ELR (cell line): Measurements from ENCODE around the gene IFT172.
A peak's percentile ranks its signal among the peaks of the same experiment; 100 is the strongest.

Source experiments
- DNase-seq: peaks from one replicate; pipeline ENCODE4 v3.0.0-alpha.2; 2015; ENCODE audit warnings: low read depth

IFT172 gene

DNA sequence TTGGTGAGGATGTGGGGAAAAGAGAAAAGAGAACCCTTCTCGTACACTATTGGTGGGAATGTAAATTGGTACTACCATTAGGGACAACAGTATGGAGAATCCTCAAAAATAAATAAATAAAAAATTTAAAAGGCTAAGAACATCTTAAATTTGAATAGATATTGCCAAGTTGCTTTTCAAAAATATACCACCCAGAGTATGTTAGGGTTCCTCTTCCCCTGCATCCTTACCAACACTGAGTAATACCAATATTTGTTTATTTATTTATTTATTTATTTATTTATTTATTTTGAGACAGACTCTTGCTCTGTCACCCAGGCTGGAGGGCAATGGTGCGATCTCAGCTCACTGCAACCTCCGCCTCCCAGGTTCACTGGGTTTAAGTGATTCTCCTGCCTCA, 66.6 kb downstream of the IFT172 start:
- no peak for DNase-seq

DNA sequence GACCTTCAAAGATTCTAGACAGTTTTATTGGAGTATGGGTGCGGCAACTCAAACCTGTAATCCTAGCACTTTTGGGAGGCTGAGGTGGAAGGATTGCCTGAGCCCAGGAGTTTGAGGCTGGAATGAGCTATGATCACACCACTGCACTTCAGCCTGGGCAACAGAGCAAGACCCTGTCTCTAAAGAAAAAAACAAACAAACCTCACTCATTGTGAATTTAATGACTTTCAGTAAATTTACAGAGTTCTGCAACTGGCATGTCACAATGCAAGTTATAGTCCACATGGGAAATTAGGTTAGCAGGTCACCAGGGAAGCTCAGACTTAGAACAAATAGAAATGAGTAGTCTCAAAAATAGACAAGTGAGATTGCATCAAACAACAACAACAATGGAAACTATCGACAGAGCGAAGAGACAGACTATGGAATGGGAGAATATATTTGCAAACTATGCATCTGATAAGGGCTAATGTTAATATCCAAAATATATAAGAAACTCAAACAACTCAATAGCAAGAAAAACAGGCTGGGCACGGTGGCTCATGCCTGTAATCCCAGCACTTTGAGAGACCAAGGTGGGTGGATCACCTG, 67.8 kb downstream of the IFT172 start:
- no peak for DNase-seq

DNA sequence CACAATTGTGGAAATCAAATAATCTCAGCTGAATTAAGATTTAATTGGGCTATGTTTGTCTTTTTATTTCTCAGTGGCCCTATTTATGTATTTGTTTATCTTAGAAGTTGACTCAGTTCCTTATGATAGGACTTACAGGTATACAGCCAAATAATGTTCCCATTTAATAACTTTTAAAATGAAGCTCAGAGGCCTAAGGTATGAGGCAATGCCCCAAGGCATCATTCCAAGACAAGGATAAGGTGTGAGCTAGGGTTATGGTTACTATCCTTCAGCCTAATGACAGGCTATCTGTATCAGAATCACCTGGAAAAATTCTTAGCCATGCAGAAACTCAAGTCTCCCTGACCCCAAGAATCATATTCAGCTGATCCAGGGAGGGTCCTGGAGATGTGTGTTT, 68.5 kb downstream of the IFT172 start:
- DNase-seq = no peak

DNA sequence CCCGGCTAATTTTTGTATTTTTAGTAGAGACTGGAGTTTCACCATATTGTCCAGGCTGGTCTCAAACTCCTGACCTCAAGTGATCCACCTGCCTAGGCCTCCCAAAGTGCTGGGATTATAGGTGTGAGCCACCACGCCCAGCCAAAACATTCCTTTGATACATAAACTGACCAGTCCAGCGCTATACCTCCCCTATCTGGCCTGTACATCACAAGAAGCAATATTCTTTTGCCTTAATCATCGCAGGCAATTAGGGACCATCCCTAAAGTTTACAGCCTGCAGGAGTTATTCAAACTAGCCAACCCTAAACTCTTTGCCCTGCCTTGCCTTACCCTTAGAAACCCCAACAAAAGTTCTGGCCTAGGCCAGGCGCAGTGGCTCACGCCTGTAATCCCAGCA, 73.4 kb downstream of the IFT172 start:
- no peak for DNase-seq

DNA sequence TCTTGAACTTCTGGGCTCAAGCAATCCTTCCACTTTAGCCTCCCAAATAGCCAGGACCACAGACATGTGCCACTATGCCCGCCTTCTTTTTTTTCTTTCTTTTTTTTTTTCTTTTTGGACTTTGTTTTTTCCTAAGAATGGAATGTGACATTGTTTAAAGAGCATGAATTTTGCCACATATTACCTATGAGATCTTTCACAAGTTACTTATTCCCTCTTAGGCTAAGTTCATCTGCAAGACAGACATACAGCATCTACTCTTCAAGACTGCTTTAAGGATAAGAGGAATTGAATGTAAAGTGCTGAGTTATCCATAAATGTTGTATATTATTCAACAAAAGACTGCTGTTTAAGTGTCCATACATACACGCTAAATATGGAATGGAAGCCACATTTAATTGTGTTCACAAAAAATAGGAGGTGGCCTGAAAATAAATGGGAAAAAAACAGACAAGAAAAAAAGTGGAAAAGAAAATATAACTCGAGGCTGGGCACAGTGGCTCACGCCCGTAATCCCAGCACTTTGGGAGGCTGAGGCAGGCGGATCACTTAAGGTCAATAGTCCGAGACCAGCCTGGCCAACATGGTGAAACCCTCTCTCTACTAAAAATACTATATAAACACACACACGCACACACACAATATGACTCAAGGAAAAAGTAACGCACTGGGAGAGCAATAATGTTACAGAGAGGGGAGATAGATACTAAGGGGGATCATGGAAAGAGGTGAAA, 77.0 kb downstream of the IFT172 start:
- DNase-seq = no peak

DNA sequence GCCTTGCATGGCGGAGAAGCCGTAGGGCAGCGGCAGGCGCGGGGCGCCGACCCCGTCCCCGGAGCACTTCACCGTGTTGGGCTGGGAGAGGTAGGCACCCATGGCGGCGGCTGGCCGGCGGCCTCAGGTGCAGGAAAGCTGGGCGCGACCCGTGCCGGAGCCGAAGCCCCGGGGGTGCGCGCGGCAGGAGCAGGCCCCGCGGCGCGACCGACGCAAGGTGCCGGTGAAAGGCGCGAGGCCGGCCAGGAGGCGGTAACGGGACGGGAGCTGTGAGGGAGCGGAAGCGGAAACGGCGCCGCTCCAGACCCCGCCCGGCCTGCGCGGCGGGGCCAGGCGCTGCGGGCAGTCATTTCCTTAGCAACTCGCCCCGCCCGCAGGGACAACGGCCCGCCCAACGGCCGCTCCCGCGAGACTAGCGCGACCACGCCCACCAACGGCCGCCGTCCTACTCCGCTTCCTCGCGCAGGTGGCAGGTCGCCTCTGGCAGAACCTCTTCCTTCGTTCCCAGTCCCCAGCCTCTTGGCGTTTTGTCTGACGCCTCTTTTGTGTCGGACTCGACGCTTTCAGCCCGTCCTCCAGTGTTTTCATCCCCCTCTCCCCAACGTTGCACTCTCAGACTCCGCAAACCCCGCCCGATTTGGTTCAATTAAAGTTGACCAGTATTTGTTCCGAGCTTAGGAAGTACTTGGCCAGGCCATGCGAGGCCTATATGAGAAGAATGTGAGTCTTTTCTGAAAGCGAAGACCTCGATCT, 80.0 kb downstream of the IFT172 start, which contains the start of gene PPM1G:
TSS of gene PPM1G (minus strand) at position 271 of the 753 bp plus-strand sequence. CDS start at position 102, 169 bp downstream.
- peak; percentile 94 for DNase-seq

DNA sequence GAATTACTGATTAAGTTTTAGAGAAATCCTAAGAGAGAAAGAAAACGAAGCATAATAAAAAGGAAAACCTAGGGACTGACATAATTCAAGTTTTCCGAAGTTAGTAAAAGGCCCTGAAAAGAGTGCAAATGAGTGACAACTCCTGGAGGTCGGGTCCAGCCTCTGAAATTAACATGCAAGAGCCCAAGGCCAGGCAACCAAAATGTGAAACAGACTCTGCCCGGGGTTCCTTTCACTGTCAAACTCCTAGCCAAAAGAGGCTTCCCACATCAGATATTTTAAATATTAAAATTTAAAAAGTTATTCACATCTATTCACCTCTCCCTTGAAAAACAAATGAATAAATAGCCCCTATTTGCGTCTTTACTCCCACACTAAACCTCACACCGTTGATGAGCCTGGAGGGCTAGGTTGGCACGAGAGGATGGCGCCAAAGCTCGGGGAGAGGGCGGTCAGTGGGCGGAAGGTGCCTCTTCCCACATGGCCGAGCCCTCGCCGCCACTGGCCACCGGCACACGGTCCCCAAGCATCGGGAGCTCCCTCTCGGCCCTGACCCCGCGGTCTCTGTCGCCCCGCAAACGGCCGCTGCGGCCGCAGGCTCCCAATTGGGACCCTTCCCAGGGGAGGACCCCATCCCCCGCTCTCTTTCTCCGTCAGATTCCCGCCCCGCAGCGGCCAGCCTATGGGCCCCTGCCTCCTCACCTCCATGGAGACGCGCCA, 80.8 kb downstream of the IFT172 start:
- DNase-seq = peak; percentile 55

DNA sequence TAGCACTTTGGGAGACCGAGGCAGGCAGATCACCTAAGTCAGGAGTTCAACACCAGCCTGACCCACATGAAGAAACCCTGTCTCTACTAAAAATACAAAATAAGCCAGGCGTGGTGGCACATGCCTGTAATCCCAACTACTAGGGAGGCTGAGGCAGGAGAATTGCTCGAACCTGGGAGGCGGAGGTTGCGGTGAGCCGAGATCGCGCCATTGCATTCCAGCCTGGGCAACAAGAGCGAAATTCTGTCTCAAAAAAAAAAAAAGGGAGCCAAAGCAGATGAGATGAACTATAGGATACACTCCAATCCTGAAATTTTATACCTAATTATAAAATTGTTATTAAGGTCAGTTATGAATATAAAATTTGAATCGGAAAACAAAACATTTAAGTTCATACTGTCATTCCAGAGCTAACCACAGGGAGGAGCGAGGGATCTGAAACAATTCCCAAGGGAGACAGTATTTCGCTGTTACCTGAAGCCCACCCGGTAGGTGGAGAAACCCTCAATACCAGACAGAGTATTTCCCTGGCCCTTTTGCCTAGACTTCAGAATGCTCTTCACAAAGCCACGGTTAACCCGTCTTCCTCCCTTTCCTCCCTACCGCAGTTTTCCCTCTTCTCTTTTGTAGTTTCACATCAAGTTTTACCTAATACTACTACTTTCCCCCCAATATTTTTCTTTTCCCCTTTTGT, 81.6 kb downstream of the IFT172 start:
- peak; percentile 79 for DNase-seq

DNA sequence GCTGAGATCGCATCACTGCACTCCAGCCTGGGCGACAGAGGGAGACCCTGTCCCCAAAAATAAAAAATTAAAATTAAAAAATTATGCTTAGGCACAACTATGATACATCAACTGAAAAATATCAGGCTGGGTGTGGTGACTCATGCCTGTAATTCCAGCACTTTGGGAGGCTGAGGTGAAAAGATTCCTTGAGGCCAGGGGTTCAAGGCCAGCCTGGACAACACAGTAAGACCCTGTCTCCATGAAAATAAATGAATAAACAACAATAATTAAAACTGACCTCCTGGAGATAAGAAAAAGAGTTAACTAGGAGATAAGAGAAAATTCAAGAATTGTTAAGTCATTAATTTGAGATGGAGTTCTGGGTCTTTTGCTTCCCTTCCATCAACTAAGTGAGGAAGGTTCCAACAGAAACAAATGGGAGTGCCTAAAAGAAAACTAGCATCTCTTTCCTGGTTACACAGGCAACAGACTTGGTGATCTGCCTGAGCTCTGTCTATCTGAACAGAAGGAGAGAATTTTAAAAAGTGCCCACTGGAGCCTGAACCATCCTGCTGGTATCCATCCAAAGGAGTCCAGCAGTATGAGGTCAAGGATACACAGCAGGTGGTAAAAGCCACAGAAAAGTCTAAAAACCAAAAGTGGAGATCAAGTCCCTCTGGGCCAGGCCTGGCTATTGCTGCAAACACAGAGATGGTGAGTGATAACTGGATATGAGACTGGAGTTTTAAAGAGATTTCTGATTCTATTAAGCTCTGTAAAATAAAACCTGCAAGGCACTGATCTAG, 89.0 kb downstream of the IFT172 start:
- no peak for DNase-seq

DNA sequence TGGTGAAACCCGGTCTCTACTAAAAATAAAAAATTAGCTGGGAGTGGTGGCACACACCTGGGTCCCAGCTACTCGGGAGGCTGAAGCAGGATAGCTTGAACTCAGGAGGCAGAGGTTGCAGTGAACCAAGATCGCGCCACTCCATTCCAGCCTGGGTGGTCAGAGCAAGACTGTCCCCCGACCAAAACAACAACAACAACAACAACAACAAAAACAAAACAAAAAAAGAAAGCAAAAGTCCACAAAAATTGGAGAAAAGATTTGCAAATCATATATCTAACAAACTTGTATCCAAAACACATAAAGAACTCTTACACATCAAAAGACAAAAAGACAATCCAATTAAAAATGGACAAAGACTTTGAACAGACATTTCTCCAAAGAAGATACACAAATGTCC, 90.6 kb downstream of the IFT172 start:
- no peak for DNase-seq
